Mammary epithelial cell (primary cell): ENCODE data around the gene GRB10.

ENCODE experiments used
- CTCF ChIP-seq, 2 donors: IDR thresholded peaks in 1 of 2; conservative IDR thresholded peaks in 1 of 2; 2 replicates each; pipeline ENCODE4 v1.5.1; 2011 to 2012; ENCODE audit warnings: inconsistent platforms in 2 of 2, low read length in 2 of 2, mild to moderate bottlenecking in 2 of 2, control low read depth in 1 of 2, low read depth in 1 of 2; ENCODE audit not compliant: insufficient read depth in 1 of 2; ENCODE audit errors: extremely low read depth in 1 of 2
- EZH2 ChIP-seq: IDR thresholded peaks from 2 replicates; pipeline ENCODE4 v1.6.1; 2012; ENCODE audit warnings: low read length, inconsistent platforms, borderline replicate concordance

GRCh38 chr7:50640256-50640655 is 142.4 kb downstream of the GRB10 start:
- no peak for TF ChIP-seq CTCF (conservative IDR thresholded peaks at IDR 0.05 in 1 of 2, IDR thresholded peaks at IDR 0.05 in 1 of 2; ENCODE audit: extremely low read depth in 1 of 2, insufficient read depth in 1 of 2, low read depth in 1 of 2, low read length in 2 of 2)
- TF ChIP-seq EZH2, result no peak
